Measurements from ENCODE around the gene DRD4. TPM values are rescaled to one million over a fixed set of nuclear protein-coding genes. Genes with fewer than 3 reads are reported as not detected.

The DRD4 gene
- total and polyA plus RNA-seq, 2 of the 8 experiments (the other 6 are each of a cell fraction or from before 2014, with no cell fraction given), result 3.4 to 4.9 TPM

DNA sequence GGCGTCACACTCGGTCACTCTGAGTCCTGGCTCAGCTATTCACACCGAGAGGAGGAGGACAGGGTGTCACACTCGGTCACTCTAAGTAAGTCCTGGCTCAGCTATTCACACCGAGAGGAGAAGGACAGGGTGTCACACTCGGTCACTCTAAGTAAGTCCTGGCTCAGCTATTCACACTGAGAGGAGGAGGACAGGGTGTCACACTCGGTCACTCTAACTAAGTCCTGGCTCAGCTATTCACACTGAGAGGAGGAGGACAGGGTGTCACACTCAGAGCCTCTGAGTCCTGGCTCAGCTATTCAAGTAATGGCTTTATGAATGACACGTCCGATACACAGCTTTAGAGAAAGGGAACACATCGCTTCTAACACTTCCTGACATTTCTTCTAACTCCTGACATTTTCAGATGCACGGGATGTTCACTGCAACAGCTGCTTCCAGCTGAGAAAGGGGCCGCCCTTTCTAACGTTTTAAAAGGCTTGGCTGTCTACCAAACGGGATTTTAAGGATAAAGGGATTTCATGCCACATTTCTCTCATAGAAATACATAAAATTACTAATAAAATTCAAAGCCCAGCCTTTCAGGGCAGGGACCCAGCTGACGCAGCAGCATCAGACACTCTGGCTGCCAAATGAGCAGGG is 28.1 kb downstream of the DRD4 start:
- no peak overlapping the region for H3K4me3 ChIP-seq (ENCODE audit: extremely low read depth in 1 of 4, insufficient read depth in 2 of 4, low read depth in 3 of 4, low read length in 4 of 4)
- no peaks in the 10 kb centered on the region for H3K4me1 ChIP-seq (replicated peaks in 1 of 4; ENCODE audit: control insufficient read depth in 3 of 4, insufficient read depth in 4 of 4, low read length in 3 of 4)
- no peak overlapping the region for H2BK15ac ChIP-seq (ENCODE audit: low read length)
- WGBS, 2 experiments (ENCODE audit: extremely low coverage in 1 of 2, insufficient coverage in 1 of 2, insufficient read length in 1 of 2, insufficient replicate concordance in 2 of 2, low coverage in 1 of 2, low lambda C conversion rate in 2 of 2, missing lambda C conversion rate in 1 of 2), result 98% methylated on average over 13 of the region's 15 CpGs; no CpG with 5 or more reads in 1 of the 2 experiments
- H2AK5ac ChIP-seq (ENCODE audit: low read depth, low read length), result no peak overlapping the region
- no peaks in the 10 kb centered on the region; a peak in 1 of 4 replicates for H3K79me2 ChIP-seq (ENCODE audit: control insufficient read depth in 1 of 2, insufficient read depth in 2 of 2, low read length in 2 of 2)
- peaks cover 5 to 9% of the 10 kb centered on the region in 2 experiments for H4K20me1 ChIP-seq (replicated peaks in 1 of 2; ENCODE audit: control insufficient read depth in 1 of 2, insufficient read depth in 2 of 2, low read length in 2 of 2)
- DNase-seq (ENCODE audit: low read depth in 1 of 2, low spot score in 2 of 2), result no peak
- no peaks in the 10 kb centered on the region for H3K27me3 ChIP-seq (replicated peaks in 1 of 4; ENCODE audit: control insufficient read depth in 3 of 4, extremely low read depth in 1 of 4, insufficient read depth in 3 of 4, low read length in 3 of 4)
- ChIA-PET POLR2A (ENCODE audit: partially characterized antibody) (interaction anchor here (1.1 kb wide), 1 partner anchor 87 kb away, joined by 3 read pairs; no protein-coding TSS in a partner anchor), CTCF (ENCODE audit: partially characterized antibody) (interaction anchor here (1.4 to 2.2 kb wide), 2 partner anchors 10 to 90 kb away, joined by 3 to 6 read pairs; no protein-coding TSS in a partner anchor)
- no peak overlapping the region for H3K18ac ChIP-seq (ENCODE audit: extremely low read depth, low read length)
- FAIRE-seq, result no peak
- H3K23me2 ChIP-seq (ENCODE audit: low read depth, low read length), result no peaks in the 10 kb centered on the region
- H3K4ac ChIP-seq (replicated peaks; ENCODE audit: insufficient read length, low read depth, low read length), result no peak overlapping the region
- H3K9ac ChIP-seq (replicated peaks in 1 of 4; ENCODE audit: extremely low read depth in 1 of 4, low read depth in 3 of 4, low read length in 3 of 4), result no peak overlapping the region
- H3K4me2 ChIP-seq (ENCODE audit: insufficient read depth in 1 of 2, low read depth in 2 of 2, low read length in 2 of 2), result no peak overlapping the region
- no peak overlapping the region for H3K27ac ChIP-seq (ENCODE audit: low read depth, low read length)
- H2BK12ac ChIP-seq (ENCODE audit: low read depth, low read length), result no peak overlapping the region
- no peak for TF ChIP-seq RBBP5 (IDR thresholded peaks at IDR 0.05; ENCODE audit: borderline replicate concordance, low read depth, low read length)
- TF ChIP-seq EGR1 (IDR thresholded peaks at IDR 0.05; ENCODE audit: borderline replicate concordance, low read depth, low read length), result no peak
- TF ChIP-seq POU5F1 (IDR thresholded peaks at IDR 0.05; ENCODE audit: low read depth, low read length), result no peak
- TF ChIP-seq, protein P1, sequence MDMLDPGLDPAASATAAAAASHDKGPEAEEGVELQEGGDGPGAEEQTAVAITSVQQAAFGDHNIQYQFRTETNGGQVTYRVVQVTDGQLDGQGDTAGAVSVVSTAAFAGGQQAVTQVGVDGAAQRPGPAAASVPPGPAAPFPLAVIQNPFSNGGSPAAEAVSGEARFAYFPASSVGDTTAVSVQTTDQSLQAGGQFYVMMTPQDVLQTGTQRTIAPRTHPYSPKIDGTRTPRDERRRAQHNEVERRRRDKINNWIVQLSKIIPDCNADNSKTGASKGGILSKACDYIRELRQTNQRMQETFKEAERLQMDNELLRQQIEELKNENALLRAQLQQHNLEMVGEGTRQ (IDR thresholded peaks at IDR 0.05; ENCODE audit: low read length), result no peak
- no peak for TF ChIP-seq TAF7 (optimal IDR thresholded peaks at IDR 0.05; ENCODE audit: borderline replicate concordance, low read depth, low read length)
- TF ChIP-seq TBP (IDR thresholded peaks at IDR 0.05; ENCODE audit: low read depth, low read length), result no peak
- no peak for TF ChIP-seq SAP30 (IDR thresholded peaks at IDR 0.05; ENCODE audit: insufficient read depth, insufficient replicate concordance, low read length)
- no peak overlapping the region for H4K91ac ChIP-seq (replicated peaks; ENCODE audit: insufficient read length, low read length)
- H3K56ac ChIP-seq (replicated peaks; ENCODE audit: insufficient read length, low read depth, low read length), result no peak overlapping the region
- no peak overlapping the region for H3K23ac ChIP-seq (ENCODE audit: insufficient read length)
- H2BK20ac ChIP-seq (ENCODE audit: low read length), result no peak overlapping the region
- H4K8ac ChIP-seq (ENCODE audit: extremely low read depth, insufficient read depth, low read length), result no peak overlapping the region
- H2AFZ ChIP-seq (ENCODE audit: low read length), result no peak overlapping the region
- no peak overlapping the region; the same call in 1 of the 2 replicates for H2BK5ac ChIP-seq (ENCODE audit: low read depth, low read length)
- H3K14ac ChIP-seq (ENCODE audit: insufficient read length), result no peak overlapping the region
- no peaks in the 10 kb centered on the region; the same call in none of the 2 replicates for H3K79me1 ChIP-seq (ENCODE audit: low read depth, low read length)
- H3K36me3 ChIP-seq (ENCODE audit: control insufficient read depth in 2 of 4, insufficient read depth in 4 of 4, low read length in 3 of 4), result peaks cover 0 to 16% (median 6%) of the 10 kb centered on the region in 4 experiments; a peak in 6 of 8 replicates
- no peak overlapping the region for H4K5ac ChIP-seq (ENCODE audit: insufficient read length, low read depth, low read length)
- H3K9me3 ChIP-seq (ENCODE audit: insufficient read depth in 2 of 2, low read depth in 1 of 2, low read length in 1 of 2), result peaks cover 0 to 4% of the 10 kb centered on the region in 2 experiments; a peak in 1 of 4 replicates
- no peak overlapping the region for H2BK120ac ChIP-seq (replicated peaks; ENCODE audit: low read depth, low read length)

Data from H1 (cell line).